ENCODE data around the gene DCXR.

Gene DCXR

GRCh38 chr17:82024859-82025258, 12.6 kb downstream of the DCXR start:
- H3K4me3 ChIP-seq (ENCODE audit: low read depth, low read length): no peak overlapping the region
- DNase-seq (ENCODE audit: low read depth): no peak
- no peak for TF ChIP-seq CTCF (conservative IDR thresholded peaks at IDR 0.05; ENCODE audit: low read depth, low read length)

- no peak for DNase-seq (ENCODE audit: low read depth)
- no peak for TF ChIP-seq CTCF (conservative IDR thresholded peaks at IDR 0.05; ENCODE audit: low read depth, low read length)
- peak overlapping the region; percentile 72 for H3K4me3 ChIP-seq (ENCODE audit: low read depth, low read length)
Observed at GRCh38 chr17:82023447-82024241, 13.9 kb downstream of the DCXR start.

GRCh38 chr17:82022981-82023446, 14.5 kb downstream of the DCXR start, which contains the start of gene LRRC45:
Gene LRRC45, plus strand, starts transcription at chr17:82023305. Its CDS starts 339 bp downstream, at chr17:82023644.
- peak; percentile 100 for DNase-seq (ENCODE audit: low read depth)
- TF ChIP-seq CTCF (conservative IDR thresholded peaks at IDR 0.05; ENCODE audit: low read depth, low read length): no peak
- peak within 1 kb of the TSS; percentile 83 for H3K4me3 ChIP-seq (ENCODE audit: low read depth, low read length)

GRCh38 chr17:82022310-82022980, 15.1 kb downstream of the DCXR start, which contains the start of gene CENPX:
Gene CENPX, minus strand, starts transcription at chr17:82022878. Its CDS starts 17 bp downstream, at chr17:82022861.
- DNase-seq (ENCODE audit: low read depth): no peak
- TF ChIP-seq CTCF (conservative IDR thresholded peaks at IDR 0.05; ENCODE audit: low read depth, low read length): no peak
- H3K4me3 ChIP-seq (ENCODE audit: low read depth, low read length): peak within 1 kb of the TSS; percentile 83

GRCh38 chr17:82021900-82022309, 15.6 kb downstream of the DCXR start:
- peak overlapping the region; percentile 83 for H3K4me3 ChIP-seq (ENCODE audit: low read depth, low read length)
- no peak for TF ChIP-seq CTCF (conservative IDR thresholded peaks at IDR 0.05; ENCODE audit: low read depth, low read length)
- DNase-seq (ENCODE audit: low read depth): no peak

- peak; percentile 77 for DNase-seq (ENCODE audit: low read depth)
- peak overlapping the region; percentile 21 for H3K4me3 ChIP-seq (ENCODE audit: low read depth, low read length)
- TF ChIP-seq CTCF (conservative IDR thresholded peaks at IDR 0.05; ENCODE audit: low read depth, low read length): peak; percentile 81
Observed at GRCh38 chr17:82021107-82021899, 16.2 kb downstream of the DCXR start.

Data from choroid plexus epithelial cell (primary cell).